ENCODE data around the gene RABGAP1L. TPM values are rescaled to one million over a fixed set of nuclear protein-coding genes. Genes with fewer than 3 reads are reported as not detected.

RABGAP1L gene
- total RNA-seq, 4 donors from 2014 or later = 39.9 to 77.4 (median 48.7) TPM

DNA sequence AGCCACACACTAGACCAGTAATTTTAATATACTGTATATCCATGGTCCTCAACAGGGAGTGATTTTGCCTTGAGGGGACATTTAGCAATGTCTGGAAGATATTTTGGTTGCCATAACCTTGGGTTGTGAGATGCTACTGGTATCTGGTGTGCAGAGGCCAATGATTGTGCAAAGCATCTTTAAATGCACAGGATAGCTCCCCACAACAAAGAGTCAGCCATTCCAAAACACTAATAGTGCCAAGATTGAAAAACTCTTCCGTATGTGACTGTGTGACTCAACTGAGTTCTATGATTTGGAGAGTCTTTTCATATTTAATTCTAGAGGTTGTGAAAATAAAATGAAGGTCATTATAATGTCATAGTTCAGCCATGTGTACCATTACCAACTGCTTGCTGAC lies 699.0 kb downstream of the RABGAP1L start:
- TF ChIP-seq, protein P1, sequence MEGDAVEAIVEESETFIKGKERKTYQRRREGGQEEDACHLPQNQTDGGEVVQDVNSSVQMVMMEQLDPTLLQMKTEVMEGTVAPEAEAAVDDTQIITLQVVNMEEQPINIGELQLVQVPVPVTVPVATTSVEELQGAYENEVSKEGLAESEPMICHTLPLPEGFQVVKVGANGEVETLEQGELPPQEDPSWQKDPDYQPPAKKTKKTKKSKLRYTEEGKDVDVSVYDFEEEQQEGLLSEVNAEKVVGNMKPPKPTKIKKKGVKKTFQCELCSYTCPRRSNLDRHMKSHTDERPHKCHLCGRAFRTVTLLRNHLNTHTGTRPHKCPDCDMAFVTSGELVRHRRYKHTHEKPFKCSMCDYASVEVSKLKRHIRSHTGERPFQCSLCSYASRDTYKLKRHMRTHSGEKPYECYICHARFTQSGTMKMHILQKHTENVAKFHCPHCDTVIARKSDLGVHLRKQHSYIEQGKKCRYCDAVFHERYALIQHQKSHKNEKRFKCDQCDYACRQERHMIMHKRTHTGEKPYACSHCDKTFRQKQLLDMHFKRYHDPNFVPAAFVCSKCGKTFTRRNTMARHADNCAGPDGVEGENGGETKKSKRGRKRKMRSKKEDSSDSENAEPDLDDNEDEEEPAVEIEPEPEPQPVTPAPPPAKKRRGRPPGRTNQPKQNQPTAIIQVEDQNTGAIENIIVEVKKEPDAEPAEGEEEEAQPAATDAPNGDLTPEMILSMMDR (IDR thresholded peaks at IDR 0.05; ENCODE audit: low read depth) = no peak

DNA sequence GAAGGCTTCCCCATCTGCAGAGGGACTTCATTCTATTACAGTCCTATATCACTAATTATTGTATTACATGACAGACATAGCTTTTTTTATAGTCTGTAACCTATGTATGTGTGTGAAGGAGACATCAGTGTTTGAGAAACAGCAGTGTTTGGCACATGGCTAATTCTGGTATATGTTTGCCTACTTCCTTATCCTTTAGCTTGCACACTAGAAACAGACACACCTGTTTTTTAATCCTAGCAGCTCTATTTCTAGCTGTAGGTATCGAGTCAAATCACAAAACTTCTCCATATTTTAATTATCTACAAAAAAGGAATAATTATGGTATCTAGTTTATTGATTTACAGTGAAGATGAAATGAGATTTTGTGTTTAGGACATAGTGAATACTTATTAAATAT lies 711.0 kb downstream of the RABGAP1L start:
- TF ChIP-seq, protein P1 (IDR thresholded peaks at IDR 0.05; ENCODE audit: low read depth) = no peak

DNA sequence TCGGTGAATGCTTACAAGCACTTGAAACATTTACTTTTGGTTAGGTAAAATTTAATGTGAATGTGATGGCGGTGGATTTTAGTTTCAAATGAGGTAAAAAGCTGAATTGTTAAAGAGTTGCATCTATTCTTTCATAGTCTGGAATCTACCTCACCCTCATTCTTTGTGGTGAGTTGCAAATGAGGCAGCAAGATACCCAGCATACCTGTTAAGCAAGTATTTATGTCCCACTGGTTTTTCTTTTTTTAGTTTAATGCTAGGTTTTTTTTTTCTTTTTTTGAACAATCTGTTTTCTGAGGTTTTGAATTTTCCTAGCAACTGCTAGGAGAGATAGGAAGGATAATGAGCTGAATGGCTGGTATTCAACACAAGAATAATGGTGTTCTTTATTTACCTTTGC lies 712.6 kb downstream of the RABGAP1L start:
- TF ChIP-seq, protein P1 (IDR thresholded peaks at IDR 0.05; ENCODE audit: low read depth) = no peak

DNA sequence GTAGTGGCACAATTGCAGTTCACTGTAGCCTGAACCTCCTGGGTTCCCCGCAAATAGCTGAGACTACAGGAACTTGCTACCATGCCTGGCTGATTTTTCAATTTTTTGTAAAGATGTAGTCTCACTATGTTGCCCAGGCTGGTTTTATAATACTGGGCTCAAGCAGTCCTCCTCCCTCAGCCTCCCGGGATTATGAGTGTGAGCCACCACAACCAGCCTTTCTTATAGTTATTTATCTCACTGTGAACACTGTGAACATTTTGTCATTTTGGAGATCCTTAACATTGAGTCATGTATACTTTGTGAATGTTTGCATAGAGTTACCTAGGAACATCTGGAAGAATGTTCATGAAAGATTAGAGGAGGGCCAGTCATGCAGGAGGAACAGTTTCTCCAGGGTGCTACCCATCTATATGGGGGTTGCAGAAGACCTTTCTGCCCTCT lies 713.3 kb downstream of the RABGAP1L start:
- TF ChIP-seq, protein P1 (IDR thresholded peaks at IDR 0.05; ENCODE audit: low read depth) = no peak

DNA sequence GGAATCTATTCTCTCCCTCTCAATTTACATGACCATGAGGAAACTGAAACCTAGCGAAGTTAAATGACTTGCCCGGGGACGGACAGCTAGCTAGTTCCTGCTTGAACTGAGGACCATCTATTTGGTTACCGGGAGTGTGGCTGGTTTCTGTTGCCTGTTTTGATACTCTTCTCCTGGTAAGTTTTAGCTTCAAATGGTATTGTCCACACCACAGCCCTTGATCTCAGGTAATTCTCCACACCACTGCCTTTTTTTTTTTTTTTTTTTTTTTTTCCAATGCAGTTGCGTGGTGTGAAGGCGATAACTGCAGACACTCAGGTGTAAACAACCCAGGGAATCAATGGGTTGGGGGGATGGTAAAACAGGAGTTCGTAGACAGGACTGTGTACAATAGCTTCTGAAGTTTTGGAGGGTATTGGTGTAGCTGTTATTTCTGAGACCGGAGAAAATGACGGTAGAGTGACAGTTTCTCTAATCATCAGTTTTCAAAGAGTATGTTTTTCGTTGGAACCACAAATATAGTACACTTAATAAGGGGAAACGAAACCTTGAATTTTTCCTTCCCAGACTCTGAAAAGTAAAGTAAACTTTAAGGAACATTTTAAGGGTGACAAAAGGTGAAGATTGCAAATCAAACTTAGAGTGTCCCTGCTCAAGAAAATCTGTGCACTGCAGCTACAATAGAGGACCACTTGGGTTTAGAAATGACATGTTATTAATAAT lies 715.2 kb downstream of the RABGAP1L start:
- TF ChIP-seq, protein P1 (IDR thresholded peaks at IDR 0.05; ENCODE audit: low read depth) = no peak

DNA sequence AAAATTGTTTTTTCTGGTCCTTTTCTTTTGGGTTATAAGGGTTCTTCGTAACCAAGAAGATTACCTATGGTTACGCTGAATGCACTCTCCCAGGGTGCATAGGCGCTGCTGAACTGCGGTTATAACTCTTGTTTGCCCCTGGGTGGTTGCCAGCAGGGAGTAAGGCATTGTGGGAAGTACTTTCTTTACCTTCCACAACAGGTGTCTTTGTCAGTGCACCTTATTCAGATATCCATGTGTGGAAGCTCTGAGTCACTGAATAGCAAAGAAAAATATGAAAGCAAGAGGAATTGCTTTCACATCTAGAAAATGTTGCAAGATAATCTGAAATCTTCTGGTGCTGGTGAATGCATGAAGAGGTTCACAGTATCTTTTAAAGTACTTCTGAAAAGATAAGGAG lies 716.0 kb downstream of the RABGAP1L start:
- TF ChIP-seq, protein P1 (IDR thresholded peaks at IDR 0.05; ENCODE audit: low read depth) = no peak

DNA sequence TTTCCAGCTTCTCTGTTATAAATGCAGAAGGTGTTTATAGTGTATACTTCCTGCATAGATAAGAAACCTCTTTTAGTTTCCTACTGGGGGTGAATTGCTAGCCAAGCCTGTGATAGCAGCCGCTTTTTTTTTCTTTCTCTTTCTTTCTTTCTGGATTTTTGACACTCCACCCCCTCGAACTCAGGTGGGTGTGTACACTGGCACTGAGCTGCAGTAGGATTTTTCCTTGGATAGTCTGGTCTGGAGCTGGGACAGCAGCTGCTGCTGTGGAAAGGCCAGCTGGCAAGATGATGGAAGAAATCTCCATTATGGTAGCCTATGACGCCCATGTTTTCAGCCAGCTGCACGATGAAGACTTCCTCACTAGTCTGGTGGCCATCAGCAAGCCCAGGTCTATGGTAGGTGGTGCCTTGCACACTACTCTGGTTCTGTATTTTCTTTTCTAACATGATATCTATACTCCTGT lies 717.9 kb downstream of the RABGAP1L start:
- TF ChIP-seq, protein P1 (IDR thresholded peaks at IDR 0.05; ENCODE audit: low read depth) = no peak

Measured in subcutaneous adipose tissue (tissue), 4 donors.